Measurements from ENCODE around the gene CHST5.

Gene CHST5

DNA sequence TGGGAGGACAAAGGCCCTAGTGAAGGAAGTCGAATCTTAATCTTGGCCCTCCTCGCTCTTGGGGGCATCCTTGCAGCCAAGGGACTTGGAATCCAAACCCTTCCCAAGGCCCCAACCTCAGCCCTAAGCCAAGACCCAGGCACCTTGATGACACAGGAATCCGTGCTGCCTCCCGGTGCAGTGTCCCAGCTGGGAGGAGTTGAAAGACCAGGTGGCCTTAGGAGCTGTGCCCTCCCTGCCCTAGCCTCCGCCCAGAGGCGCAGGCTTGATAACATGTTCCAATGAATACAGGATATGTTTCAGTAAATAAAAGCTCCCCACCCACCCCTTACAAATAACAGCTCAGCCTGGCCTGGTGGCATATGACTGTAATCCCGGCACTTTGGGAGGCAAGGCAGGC, at the start of gene CHST5:
Gene CHST5 (minus strand): TSS at position 208 of the 400 bp plus-strand sequence. CDS start 5,724 bp downstream, outside the sequence.
- no peak for DNase-seq (ENCODE audit: low read depth)

DNA sequence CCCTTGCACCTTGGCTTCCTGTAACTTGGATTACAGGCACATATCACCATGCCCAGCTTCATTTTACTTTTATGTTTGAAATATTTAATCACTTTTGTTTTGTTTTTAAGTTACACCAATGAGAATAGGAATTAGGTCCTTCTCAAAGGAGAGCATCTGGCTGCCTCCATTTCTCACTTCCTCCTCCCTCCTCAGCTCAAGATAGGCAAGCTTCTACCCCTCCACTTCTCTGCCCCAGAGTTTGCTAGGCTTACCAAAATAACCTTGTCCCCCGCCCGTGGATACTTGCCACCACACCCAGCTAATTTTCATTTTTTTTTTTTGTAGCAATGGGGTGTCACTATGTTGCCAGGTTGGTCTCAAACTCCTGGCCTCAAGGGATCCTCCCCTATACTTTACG, 48.2 kb upstream of the CHST5 start:
- no peak for DNase-seq (ENCODE audit: low read depth)

DNA sequence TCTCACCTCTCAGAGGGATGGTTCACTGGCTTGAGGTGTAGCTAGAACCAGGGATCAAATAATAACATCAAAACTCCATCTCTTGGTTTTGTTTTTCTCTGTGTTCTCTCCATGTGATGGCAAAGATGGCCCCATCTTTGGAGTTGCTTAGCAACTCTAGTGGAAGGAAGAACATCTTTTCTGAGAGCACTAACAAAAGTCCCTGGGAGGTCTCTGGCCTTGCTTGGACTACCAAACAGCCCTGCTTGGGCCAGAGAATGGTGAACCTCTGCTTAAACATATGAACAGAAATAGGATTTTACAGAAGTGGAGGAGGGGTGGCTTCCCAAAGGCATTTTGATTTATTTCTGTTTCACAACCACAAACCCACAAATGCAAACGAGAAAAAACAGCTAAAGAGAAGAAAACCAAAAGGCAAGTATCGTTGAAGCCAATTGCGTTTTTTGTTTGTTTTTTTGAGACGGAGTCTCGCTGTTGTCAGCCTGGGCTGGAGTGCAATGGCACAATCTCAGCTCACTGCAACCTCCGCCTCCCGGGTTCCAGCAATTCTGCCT, 43.5 kb upstream of the CHST5 start:
- no peak for DNase-seq (ENCODE audit: low read depth)

DNA sequence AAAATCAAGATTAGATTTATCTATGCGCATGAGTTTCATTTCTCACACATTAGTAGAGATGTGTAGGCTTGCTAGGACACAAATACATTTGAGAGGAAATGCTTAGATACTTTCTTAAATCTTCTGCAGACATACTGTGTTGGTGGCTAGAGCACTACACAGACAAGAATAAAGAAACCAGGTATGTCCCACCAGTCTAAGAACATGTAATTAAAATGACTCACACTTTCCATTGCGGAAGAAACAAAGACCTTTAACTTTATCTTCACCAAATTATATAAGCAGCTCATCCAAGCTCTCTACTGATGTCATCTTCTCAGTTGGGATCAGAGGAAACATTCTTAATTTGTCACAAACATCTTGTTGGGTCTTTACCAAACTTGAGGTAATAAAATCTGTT, 42.8 kb upstream of the CHST5 start:
- no peak for DNase-seq (ENCODE audit: low read depth)

DNA sequence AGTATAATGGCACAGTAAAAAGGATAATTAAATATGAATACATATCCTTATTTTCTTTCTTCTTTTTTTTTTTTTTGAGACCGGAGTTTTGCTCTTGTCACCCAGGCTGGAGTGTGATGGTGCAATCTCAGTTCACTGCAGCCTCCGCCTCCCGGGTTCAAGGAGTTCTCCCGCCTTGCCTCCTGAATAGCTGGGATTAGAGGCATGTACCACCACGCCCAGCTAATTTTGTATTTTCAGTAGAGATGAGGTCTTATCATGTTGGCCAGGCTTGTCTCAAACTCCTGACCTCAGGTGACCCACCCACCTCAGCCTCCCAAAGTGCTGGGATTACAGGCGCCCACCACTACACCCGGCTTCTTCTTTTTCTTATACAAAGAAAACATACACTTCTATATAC, 42.3 kb upstream of the CHST5 start:
- DNase-seq (ENCODE audit: low read depth) = no peak

DNA sequence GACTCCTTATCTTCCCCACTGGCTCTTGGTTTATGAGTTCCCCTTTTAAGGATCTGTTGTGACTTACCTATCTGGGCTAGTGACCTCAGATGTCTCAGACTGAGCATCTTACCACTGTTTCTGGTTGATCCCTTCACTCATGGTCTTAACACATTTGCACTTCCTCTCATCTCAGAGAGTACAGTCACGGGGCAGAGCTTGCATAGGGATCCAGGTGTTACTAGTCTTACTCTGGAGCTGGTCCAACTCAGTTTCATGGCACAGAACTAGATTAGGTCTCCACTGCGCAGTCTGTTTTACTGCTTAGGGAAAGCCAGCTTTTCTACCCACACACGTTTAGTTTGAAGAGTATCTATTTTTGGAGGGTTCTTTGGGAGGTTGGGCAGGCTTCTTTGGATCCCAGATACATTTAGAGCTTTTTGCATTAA, 40.5 kb upstream of the CHST5 start:
- no peak for DNase-seq (ENCODE audit: low read depth)

DNA sequence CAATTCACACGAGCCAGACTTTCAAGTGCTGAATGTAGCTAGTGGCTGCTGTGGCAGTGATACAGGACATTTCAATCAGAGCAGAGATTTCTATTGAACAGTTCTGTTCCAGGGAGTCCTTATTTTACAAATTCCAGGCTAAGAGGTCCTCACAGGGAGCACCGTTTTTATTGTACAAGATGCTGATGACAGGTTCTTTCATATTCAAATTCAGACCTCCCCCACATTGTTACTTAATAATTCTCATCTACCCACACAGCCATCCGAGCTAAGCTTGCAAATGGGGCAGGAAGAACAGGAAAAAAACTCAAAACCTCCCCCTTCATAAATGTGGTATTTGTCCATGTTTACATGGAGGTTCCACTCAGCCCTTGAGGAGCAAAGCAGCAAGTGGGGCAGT, 40.0 kb upstream of the CHST5 start:
- DNase-seq (ENCODE audit: low read depth) = no peak

DNA sequence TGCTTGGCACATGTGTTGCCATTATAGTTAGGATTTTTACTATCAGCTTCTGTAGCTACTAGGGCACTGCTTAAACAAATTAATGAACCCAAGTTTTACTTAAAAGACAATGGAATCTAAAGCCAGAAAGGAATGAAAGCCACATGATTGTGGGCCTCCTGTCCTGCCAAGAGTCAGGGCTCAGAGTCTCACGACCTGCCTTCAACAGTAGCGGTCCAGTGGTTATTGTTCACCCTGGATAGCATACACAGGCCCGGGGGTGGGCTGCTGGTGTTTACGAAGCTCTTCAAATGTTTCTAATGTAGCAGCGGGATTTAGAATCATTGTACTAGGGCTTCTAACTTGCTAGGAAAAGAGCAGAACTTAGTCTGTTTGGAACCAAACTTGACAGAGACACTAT, 38.0 kb upstream of the CHST5 start:
- no peak for DNase-seq (ENCODE audit: low read depth)

DNA sequence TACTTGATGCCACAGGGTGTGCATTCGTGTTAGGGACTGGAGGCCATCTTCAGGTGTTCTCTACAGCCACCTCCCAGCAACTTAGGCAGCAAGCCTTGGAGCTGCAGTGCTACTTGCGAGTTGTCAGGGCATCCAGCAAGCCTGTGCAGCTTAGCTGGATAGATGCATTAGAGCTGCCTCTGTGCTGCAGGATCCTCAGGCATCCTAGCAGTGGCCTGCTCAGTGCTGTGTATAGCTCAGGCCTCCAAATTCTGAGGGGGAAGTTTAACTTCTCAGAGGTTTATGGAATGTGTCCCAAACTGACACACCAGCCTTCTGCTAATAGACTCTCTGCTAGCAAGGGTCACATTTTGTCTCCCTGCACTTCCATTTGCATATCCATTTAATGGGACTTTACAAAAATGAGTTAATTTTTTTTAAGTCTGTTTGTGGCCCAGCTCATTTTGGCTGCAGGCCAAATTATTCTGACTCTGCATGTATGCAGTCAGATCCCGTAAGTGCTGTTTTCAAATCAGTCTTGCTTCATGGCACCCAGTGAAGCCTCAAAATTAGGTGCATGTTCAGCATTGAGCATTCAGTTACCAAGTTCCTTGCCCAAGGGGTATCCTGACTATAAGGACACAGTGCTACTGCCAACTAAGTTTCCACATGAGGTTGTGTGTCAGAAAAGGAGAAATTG, 37.1 kb upstream of the CHST5 start:
- no peak for DNase-seq (ENCODE audit: low read depth)

DNA sequence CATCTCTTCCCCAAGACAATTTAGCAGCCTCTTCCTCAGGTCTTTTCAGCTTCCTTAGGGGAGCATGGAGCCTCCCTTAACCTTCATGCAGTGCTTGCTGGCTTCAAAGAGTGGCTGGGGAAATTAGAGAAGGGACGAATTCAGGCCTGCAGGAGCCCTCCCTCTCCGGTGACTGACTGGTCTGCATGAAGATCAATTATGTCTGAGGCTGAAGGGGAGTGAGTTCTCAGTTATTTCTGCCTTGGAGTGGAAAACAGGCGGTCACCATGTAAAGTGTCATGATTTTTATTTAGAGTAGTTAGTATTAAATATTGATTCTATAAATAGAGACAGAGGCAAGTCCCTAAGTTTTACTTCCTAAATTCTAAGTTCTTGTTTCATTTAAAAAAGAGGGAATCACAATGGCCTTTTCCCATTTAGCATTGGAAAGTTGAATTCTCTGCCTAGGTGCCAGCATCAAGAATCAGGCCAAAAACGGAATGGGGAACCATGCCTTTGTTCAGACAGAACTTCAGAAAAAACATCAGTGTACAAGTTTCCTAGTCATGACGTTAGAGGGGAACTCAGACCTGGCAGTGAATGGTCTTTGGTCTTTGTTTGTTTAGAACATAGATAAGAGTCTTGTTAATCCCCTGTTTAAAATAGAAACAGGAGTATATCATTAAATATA, 34.6 kb upstream of the CHST5 start:
- no peak for DNase-seq (ENCODE audit: low read depth)

DNA sequence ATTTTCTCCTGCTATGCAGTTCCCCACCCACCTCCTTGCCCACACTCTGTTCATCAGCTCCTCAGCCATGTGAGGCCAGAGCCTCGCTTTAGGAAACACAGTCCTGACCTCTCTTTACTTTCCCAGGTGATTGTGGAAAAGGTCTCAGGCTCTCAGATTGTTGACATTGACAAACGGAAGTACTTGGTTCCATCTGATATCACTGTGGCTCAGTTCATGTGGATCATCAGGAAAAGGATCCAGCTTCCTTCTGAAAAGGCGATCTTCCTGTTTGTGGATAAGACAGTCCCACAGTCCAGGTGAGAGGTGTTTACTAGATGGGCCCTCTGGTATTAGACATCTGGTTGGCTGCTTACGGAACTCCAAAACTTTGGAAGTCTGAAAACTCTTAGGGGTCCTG, 32.0 kb upstream of the CHST5 start:
- no peak for DNase-seq (ENCODE audit: low read depth)

DNA sequence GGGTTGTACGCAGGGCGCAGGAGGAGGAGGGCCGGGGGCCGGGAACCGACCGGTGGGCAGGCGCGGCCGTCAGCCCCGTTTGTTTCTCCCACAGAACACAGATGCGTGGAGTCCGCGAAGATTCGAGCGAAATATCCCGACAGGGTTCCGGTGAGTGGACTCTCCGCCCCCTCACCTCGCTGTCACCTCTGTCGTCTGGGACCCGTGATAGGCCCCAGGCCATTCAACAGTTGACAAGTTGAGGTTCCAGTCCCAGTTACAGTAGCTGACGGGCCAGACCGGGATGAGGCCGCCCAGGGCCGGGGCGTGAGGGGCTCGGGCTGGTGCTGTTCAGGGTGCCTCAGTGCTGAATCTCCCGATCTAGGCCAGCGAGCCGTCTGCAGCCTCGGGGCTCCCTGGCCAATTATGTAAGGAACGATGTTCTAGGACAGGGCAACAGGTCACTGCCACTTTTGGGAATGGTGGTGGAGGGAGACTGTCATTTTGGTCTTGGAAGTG, 30.9 kb upstream of the CHST5 start:
- DNase-seq (ENCODE audit: low read depth) = no peak

DNA sequence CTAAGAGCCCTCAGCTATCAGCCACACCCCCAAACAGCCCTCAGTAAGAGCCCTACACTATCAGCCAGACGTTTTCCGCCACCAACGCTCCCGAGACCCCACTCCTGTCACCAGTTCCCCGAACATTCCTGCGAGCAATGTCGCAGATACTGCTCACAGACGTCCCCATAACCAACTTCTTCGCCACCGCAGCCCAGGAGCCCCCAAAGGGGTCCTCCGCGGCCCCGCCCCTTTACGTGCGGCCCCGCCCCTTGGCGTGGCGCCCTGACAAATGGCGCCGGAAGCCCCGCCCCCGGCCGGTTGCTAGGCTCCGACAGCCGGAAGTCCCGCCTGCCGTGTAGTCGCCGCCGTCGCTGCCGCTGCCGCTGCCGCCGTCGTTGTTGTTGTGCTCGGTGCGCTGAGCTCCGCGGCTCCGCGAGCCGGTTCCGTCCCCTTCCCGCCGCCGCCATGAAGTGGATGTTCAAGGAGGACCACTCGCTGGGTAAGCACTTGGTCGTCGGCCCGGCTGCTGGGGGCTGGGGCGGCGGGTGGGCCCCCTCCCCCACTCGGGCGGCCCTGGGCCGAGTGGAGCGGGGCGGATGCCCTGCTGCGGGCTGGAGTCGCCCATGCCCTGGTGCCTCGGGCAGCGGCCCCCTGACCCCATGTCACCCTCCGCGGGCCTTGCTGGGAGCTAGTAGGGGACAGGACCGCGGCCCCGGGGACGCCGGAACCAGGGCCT, 30.3 kb upstream of the CHST5 start, which contains the start of gene GABARAPL2:
Gene GABARAPL2 (plus strand): TSS at position 340 of the 718 bp plus-strand sequence. CDS start 108 bp downstream, at position 448.
- peak; percentile 77 for DNase-seq (ENCODE audit: low read depth)

DNA sequence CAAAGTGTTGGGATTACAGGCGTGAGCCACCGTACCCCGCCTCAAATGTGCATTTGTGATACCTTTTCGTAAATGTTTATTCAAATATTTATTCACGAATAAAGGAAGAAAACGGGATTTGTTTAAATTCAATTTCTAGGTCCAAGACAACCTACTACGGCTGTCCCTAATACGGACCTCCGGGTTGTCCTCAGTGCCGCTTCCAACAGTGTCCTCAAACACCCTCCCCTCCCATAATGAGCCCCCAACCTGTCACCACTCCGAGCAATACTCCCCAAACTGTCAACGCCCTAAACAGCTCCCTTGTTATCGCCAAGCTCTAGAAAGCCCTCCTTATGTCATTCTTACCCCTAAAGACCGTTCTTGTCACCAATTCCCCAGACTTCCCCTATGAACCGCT, 29.7 kb upstream of the CHST5 start:
- DNase-seq (ENCODE audit: low read depth) = no peak

DNA sequence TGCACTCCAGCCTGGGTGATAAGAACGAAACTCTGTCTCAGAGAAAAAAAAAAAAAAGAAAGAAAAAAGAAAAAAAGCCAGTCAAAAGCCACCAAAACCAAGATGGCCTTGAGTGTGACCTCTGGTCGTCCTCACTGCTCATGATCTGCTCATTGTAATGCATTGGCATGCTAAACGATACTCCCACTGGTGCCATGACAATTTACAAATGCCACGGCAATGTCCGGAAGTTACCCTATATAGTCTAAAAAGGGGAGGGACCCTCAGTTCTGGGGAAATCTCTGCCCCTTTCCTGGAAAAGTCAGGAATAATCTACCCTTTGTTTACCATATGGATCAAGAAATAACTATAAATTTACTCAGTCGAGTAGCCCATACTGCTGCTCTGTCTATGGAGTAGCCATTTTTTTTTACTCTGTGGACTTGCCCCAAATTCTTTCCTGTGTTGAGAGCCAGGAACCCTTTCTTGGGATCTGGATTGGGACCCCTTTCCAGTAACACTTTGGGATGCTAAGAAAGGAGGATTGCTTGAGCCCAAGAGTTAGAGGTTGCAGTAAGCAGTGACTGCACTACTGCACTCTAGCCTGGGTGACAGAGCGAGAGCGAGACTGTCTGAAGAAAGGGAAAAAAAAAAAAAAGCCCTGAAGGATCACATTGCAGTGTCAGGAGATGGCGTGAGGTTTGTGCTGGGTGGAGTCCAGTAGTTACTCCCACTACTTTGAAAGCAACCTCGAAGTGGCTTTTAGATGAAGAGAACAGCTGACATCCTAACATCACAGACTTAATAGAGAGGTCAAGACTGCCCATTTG, 23.9 kb upstream of the CHST5 start:
- DNase-seq (ENCODE audit: low read depth) = no peak

DNA sequence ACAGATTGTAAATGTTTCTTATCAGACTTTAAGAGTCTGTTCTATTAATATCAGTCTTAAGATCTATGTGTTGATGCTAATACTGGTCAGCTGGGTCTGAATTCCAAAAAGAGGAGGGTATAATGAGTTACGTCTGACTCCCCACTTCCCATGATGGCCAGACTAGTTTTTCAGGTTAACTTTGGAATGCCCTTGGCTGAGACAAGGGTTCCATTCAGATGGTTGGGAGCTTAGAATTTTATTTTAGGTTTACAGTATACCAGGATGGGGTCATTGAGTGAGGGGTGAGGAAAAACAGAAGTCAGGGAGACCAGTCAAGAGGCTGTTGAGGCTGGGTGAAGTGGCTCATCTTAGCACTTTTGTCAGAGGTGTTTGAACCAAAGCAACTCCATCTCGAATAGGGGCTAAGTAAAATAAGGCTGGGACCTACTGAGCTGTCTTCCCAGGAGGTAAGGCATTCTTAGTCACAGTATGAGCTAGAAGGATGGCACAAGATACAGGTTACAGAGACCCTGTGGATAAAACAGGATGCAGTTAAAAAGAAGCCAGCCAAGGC, 23.0 kb upstream of the CHST5 start:
- DNase-seq (ENCODE audit: low read depth) = no peak

DNA sequence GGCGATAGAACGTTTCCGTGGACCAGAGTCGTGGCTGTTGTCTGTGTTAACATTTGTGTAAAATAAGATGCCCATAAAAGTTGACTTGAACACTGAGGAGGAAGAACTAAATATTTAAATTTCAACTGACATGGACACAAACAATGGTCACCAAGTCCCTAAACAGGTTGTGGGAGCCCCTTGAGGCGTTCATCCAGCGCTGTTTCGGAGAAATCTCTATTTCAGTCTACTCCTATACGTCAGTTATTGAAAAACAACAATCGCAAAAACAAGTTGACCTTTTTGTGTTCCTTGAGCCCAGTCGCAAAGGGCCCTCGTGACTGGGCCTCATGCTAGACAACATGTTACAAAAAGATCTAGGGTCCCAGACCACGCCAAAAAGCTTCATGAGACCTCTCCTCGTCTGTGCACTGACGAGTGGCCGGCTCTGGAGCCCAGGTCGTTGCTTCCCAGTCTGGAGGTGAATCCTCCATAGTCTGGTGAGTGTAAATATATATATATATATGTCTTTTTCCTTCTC, 20.6 kb upstream of the CHST5 start:
- no peak for DNase-seq (ENCODE audit: low read depth)

DNA sequence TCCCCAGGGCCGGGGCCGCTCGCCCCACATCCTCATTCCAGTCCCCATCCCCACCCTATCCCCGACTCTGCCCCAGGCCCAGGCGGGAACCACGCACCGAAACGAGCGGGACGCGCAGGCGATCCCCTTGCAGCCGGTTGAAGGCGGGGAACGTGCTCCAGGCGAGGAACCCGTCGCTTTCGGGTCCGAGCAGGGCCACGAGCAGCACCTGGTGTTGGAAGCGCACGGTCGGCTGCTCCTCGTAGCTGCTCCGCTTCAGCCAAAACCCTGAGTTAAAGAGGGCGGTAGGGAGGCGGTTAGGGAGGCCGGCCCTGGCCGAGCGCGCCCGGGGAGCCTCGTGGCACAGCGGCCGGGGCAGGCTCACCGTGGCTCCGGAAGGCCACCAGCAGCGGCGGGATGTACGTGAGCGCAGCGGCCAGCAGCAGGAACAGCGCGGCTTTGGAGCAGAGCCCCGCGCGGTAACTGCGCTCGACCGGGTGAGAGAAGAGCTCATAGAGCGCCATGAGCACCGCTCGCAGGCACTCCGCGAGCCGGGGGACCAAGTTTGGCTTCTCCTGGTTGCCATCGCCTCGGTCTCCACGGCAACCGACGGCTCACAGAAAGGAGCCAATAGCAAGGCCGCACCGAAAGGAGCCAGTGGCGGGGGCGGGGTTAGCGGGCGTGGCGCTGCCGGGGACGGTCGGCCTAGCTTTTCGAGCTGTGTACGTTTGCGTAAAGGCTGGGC, 20.0 kb upstream of the CHST5 start, which contains the start of gene TMEM231:
Gene TMEM231 (minus strand): TSS at position 546 of the 724 bp plus-strand sequence. CDS start 43 bp downstream, at position 503.
- DNase-seq (ENCODE audit: low read depth) = peak; percentile 74

DNA sequence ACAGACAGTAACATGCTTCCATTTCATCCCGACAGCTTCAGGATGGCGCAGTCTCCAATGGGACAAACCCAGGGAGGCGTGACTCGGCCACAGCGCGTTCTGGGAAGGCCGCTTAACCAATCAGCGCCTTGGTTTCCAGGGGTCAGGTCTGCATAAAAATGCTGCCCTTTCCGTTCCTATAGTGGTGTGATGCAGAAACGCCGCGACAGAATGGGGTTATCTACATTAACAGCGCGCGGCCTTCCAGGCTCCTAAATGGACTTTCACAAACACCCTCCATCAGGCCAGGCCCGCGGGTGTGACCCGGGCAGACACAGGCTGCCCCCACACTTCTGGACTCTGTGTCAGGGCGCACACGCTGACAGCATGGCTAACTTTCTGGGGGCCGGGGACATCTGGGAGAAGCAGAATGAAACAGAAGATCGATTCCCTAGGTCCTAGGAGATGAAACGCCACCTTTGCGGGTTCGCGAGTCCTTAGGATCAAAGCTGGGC, 19.4 kb upstream of the CHST5 start:
- DNase-seq (ENCODE audit: low read depth) = peak; percentile 93

DNA sequence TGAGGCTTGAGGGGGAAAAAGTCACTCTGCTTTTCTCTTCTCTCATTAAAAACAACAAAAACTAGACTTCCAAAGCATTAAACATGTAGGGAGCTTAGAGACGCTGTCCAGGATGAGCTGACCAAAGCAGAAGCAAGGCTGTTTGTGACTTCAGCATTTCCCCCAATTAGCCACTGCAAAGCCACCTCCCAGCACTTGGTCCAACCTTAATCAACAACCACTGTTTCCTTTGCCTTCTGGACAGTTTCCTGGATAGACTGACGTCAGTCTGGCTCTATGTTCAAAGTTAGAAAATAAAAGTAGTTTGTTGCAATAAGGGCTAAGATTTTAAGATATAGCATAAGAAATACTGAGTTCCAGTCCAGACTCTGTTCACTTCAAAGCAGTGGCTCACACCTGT, 17.0 kb upstream of the CHST5 start:
- DNase-seq (ENCODE audit: low read depth) = no peak

Data from HS-5 (cell line).